Calu3 (cell line): ENCODE data around the gene EMC1. TPM values are rescaled to one million over a fixed set of nuclear protein-coding genes. Genes with fewer than 3 reads are reported as not detected.

ENCODE experiments used
- BruUV-seq: library from RNA; stranded (reverse); fragments of 400-500 nt; replicated peaks from 2 replicates; lab custom pipeline; 2021; lab: Mats Ljungman, UMichigan
- CTCF ChIA-PET: fragments of 300-600 bp; sonication (Branson Sonifier 250); formaldehyde crosslinking; loops from one replicate; lab custom pipeline; 2022; ENCODE audit warnings: antibody characterized with exemption; lab: Charles Lee
- DNase-seq: peaks from one replicate; pipeline ENCODE4 v3.0.0; 2022
- H3K27ac Mint-ChIP-seq: one replicate; pipeline ENCODE4 v1.8.0; 2022; ENCODE audit warnings: mixed read lengths; ENCODE audit not compliant: unreplicated experiment
- H3K27me3 Mint-ChIP-seq: one replicate; pipeline ENCODE4 v1.8.0; 2022; ENCODE audit warnings: mixed read lengths; ENCODE audit not compliant: unreplicated experiment
- H3K36me3 Mint-ChIP-seq: one replicate; pipeline ENCODE4 v1.8.0; 2022; ENCODE audit warnings: mild to moderate bottlenecking, moderate library complexity, mixed read lengths; ENCODE audit not compliant: insufficient read depth, unreplicated experiment
- H3K4me1 Mint-ChIP-seq: one replicate; pipeline ENCODE4 v1.8.0; 2022; ENCODE audit warnings: mild to moderate bottlenecking, low read depth, mixed read lengths; ENCODE audit not compliant: unreplicated experiment
- H3K4me3 Mint-ChIP-seq: one replicate; pipeline ENCODE4 v1.8.0; 2022; ENCODE audit warnings: mild to moderate bottlenecking, low read depth, moderate library complexity, mixed read lengths; ENCODE audit not compliant: unreplicated experiment
- H3K9me3 Mint-ChIP-seq: one replicate; pipeline ENCODE4 v1.8.0; 2022; ENCODE audit warnings: low read depth, mixed read lengths; ENCODE audit not compliant: unreplicated experiment
- CTCF ChIP-seq: fragments of 200-600 bp; IDR thresholded peaks from one replicate; pipeline ENCODE4 v1.8.0; 2022; ENCODE audit warnings: antibody characterized with exemption; ENCODE audit not compliant: unreplicated experiment
- intact Hi-C: fragments of 100-400 bp; cut with micrococcal nuclease; formaldehyde crosslinking; loops from one replicate; pipeline ENCODE4 v1.10.0; 2022; ENCODE audit not compliant: unreplicated experiment
- total RNA-seq: library from RNA; stranded (reverse); gene quantifications from 2 replicates; pipeline ENCODE4 v1.2.3, GENCODE V29; 2022

Gene EMC1
- total RNA-seq, 1 experiment from 2014 or later = 53.4 TPM

GRCh38 chr1:19202396-19202795, 48.9 kb downstream of the EMC1 start:
- Mint-ChIP-seq H3K36me3 (peaks cover 13% of the 10 kb centered on the region), H3K27me3 (no peaks in the 10 kb centered on the region), H3K27ac (no peak overlapping the region), H3K9me3 (no peaks in the 10 kb centered on the region), H3K4me1 (peaks cover 35% of the 10 kb centered on the region), H3K4me3 (no peak overlapping the region)
- intact Hi-C loops = no loop called here
- BruUV-seq = no TSS peak
- no peak for TF ChIP-seq CTCF
- DNase-seq = no peak
- CTCF ChIA-PET = no interaction called here

GRCh38 chr1:19199969-19200604, 51.2 kb downstream of the EMC1 start:
- Mint-ChIP-seq H3K27ac (no peak overlapping the region), H3K27me3 (no peaks in the 10 kb centered on the region), H3K4me1 (peaks cover 20% of the 10 kb centered on the region), H3K9me3 (no peaks in the 10 kb centered on the region), H3K36me3 (peaks cover 18% of the 10 kb centered on the region), H3K4me3 (no peak overlapping the region)
- intact Hi-C loops = no loop called here
- CTCF ChIA-PET = no interaction called here
- DNase-seq = no peak
- BruUV-seq = no TSS peak
- TF ChIP-seq CTCF = no peak

GRCh38 chr1:19199329-19199968, 51.9 kb downstream of the EMC1 start:
- Mint-ChIP-seq H3K4me3 (no peak overlapping the region), H3K36me3 (peaks cover 18% of the 10 kb centered on the region), H3K9me3 (no peaks in the 10 kb centered on the region), H3K4me1 (peaks cover 14% of the 10 kb centered on the region), H3K27ac (no peak overlapping the region), H3K27me3 (no peaks in the 10 kb centered on the region)
- intact Hi-C loops = no loop called here
- DNase-seq = no peak
- no TSS peak for BruUV-seq
- CTCF ChIA-PET = no interaction called here
- TF ChIP-seq CTCF = no peak

GRCh38 chr1:19198820-19199219, 52.5 kb downstream of the EMC1 start:
- H3K27ac Mint-ChIP-seq = no peak overlapping the region
- DNase-seq = no peak
- no TSS peak for BruUV-seq
- peaks cover 19% of the 10 kb centered on the region for H3K36me3 Mint-ChIP-seq
- H3K9me3 Mint-ChIP-seq = no peaks in the 10 kb centered on the region
- intact Hi-C loops = no loop called here
- no peaks in the 10 kb centered on the region for H3K27me3 Mint-ChIP-seq
- H3K4me3 Mint-ChIP-seq = no peak overlapping the region
- TF ChIP-seq CTCF = no peak
- peaks cover 9% of the 10 kb centered on the region for H3K4me1 Mint-ChIP-seq
- CTCF ChIA-PET = no interaction called here
